Ovary (tissue), 9 donors: ENCODE measurements around the gene FREY1. TPM values are rescaled to one million over a fixed set of nuclear protein-coding genes. Genes with fewer than 3 reads are reported as not detected.

ENCODE experiments used
- DNase-seq, 5 donors: peaks; one replicate each; pipeline ENCODE4 v3.0.0-alpha.2; 2019 to 2020
- H3K27ac ChIP-seq, 2 donors: fragments of 200-600 bp; one replicate each; pipeline versions ENCODE4 v1.5.1 to v1.8.0; 2019 to 2022
- H3K27me3 ChIP-seq: fragments of 200-600 bp; one replicate; pipeline ENCODE4 v1.8.0; 2022
- H3K36me3 ChIP-seq: fragments of 200-600 bp; sonication (generic); one replicate; pipeline ENCODE4 v1.5.1; 2019
- H3K4me1 ChIP-seq: one replicate; pipeline ENCODE4 v1.8.1; 2013; ENCODE audit warnings: mild to moderate bottlenecking, moderate library complexity; ENCODE audit not compliant: insufficient read depth
- H3K4me3 ChIP-seq: fragments of 200-600 bp; sonication (generic); one replicate; pipeline ENCODE4 v1.5.1; 2017
- H3K9me3 ChIP-seq, 2 donors: fragments of 200-600 bp in 1 of 2; sonication (generic) in 1 of 2; one replicate each; pipeline versions ENCODE4 v1.5.1 to v1.8.1; 2013 to 2019; ENCODE audit warnings: mild to moderate bottlenecking in 1 of 2, moderate library complexity in 1 of 2
- EP300 ChIP-seq: sonication (generic); formaldehyde crosslinking; IDR thresholded peaks from one replicate; pipeline ENCODE4 v1.6.1; 2017; ENCODE audit warnings: antibody characterized with exemption
- POLR2A ChIP-seq: fragments of 450-650 bp; IDR thresholded peaks from one replicate; pipeline ENCODE4 v1.6.1; 2017; ENCODE audit warnings: antibody characterized with exemption, mild to moderate bottlenecking, moderate library complexity
- WGBS, 3 donors: extraction: QIAGEN DNeasy Blood & Tissue Kit in 1 of 3; methylation state at CpG; one replicate each; pipeline versions ENCODE4 v1.1.5 to v1.1.7; 2013 to 2017; 5-methylcytosine and 5-hydroxymethylcytosine counted together
- intact Hi-C, 4 donors: fragments of 100-400 bp; cut with DNase I; formaldehyde crosslinking; loops; one replicate each; pipeline versions ENCODE4 v1.11.0 to v1.15.1; 2022 to 2023
- polyA plus RNA-seq, 2 donors: library from polyadenylated mRNA; stranded (reverse); fragments of 200-250 nt in 1 of 2; fragments of 350-450 nt in 1 of 2; fragmentation: Illumina TruSeq in 1 of 2; extraction: RNeasy Lipid Tissue Mini Kit (QIAGEN cat#74804) in 1 of 2; gene quantifications; one replicate each; pipeline ENCODE4 v1.2.3, GENCODE V29; 2013 to 2014
- total RNA-seq, 7 donors: library from RNA; depleted of rRNA in 2 of 7; stranded (reverse); fragments of >200 nt in 2 of 7; fragmentation: NEBNext Ultra II Directional in 3 of 7; extraction: Animal tissue kit (Norgen Biotek cat#: 25700) in 3 of 7; gene quantifications; one replicate each; pipeline versions ENCODE4 v1.1.0 to v1.2.4, GENCODE V29; 2016 to 2023
- TF ChIP-seq, protein P1 (sequence below), 3 donors: fragments of 450-650 bp in 2 of 3; fragments of 200-600 bp in 1 of 3; IDR thresholded peaks; one replicate each; pipeline versions ENCODE4 v1.5.1 to v1.8.0; 2016 to 2022; ENCODE audit warnings: antibody characterized with exemption in 3 of 3, mild to moderate bottlenecking in 1 of 3
- donor health status: DM: no; HTN: no; CAD: no; lungs with moderate emphysema.
- donor health status: DM: no; HTN: no; CAD: no.
- donor health status: Bipolar disorder and iron deficiency.
- donor health status: DM: yes; HTN: yes; CAD: no.
- donor health status: DM: no; HTN: no; CAD: no.
- donor health status: DM: yes; HTN: yes; CAD: no.

The FREY1 gene
- total and polyA plus RNA-seq, 9 donors, result 0.23 to 1.6 (median 0.66) TPM; not detected in 2

DNA sequence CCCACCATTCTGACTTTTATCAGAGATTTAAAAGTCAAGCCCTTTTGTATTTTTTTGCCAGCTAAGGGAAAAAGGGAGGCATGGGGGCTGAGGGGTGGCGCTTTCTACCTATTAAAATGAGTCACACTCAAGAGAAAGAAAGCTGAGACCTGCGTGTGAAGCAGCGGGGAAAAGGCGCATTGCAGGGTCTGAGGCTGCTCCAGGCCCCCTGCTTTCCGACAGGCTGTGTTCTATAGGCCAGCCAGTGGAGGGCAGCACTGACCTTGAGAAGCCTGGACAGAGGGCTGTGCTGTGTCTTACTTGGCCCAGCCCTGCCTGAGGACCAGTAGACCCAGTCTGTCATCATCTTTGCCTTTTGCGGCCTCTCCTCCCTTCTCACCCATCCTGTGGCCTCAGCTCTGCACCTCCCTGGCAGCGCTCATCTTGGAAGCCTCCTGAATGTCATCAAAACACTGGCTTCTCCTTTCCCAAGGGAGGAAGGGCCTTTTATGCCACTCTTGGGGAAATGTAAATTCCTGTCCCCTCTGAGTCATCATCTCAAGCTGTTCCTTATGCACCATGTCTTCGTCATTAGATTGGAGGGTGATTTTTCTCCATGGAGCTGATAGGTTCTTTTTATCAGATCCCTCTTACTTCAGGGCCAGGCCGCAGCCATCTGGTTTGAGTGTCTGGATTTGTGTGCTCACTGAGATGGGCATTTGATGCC lies 34.3 kb downstream of the FREY1 start:
- DNase-seq, result peak in 1 of 5 donors; percentile 45
- H3K27me3 ChIP-seq, result no peaks in the 10 kb centered on the region
- TF ChIP-seq POLR2A, result no peak
- TF ChIP-seq, protein P1, sequence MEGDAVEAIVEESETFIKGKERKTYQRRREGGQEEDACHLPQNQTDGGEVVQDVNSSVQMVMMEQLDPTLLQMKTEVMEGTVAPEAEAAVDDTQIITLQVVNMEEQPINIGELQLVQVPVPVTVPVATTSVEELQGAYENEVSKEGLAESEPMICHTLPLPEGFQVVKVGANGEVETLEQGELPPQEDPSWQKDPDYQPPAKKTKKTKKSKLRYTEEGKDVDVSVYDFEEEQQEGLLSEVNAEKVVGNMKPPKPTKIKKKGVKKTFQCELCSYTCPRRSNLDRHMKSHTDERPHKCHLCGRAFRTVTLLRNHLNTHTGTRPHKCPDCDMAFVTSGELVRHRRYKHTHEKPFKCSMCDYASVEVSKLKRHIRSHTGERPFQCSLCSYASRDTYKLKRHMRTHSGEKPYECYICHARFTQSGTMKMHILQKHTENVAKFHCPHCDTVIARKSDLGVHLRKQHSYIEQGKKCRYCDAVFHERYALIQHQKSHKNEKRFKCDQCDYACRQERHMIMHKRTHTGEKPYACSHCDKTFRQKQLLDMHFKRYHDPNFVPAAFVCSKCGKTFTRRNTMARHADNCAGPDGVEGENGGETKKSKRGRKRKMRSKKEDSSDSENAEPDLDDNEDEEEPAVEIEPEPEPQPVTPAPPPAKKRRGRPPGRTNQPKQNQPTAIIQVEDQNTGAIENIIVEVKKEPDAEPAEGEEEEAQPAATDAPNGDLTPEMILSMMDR (IDR thresholded peaks at IDR 0.05), result no peak
- TF ChIP-seq EP300, result no peak
- H3K36me3 ChIP-seq, result no peaks in the 10 kb centered on the region
- intact Hi-C loops, result no loop called here
- no peak overlapping the region for H3K27ac ChIP-seq
- no peak overlapping the region for H3K4me3 ChIP-seq
- H3K9me3 ChIP-seq, result no peaks in the 10 kb centered on the region
- 67 to 70% (median 68%) methylated on average over 9 of the region's 9 CpGs for WGBS, 3 donors
- H3K4me1 ChIP-seq, result no peaks in the 10 kb centered on the region

DNA sequence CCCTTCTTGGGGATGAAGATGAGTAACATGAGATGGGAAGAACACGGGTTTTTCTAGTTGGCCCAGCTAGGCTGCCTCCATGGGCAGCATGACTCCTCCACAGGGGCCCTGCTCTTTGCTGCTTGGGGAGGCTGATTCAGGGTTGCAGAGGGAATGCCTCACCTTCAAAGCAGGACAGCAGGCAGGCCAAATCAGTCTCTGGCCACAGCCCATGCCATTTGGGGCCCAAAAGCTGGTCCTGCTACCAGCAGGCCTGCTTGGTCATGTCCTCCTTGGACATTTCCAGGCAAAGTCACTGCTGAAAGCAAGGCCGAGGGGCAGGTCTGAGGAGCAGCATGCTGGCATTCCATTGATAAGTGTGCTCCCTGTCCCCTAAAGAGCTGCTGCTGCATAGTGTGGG lies 35.4 kb downstream of the FREY1 start:
- Histone ChIP-seq H3K27ac (no peak overlapping the region), H3K4me3 (no peak overlapping the region), H3K4me1 (no peaks in the 10 kb centered on the region), H3K36me3 (no peaks in the 10 kb centered on the region), H3K9me3 (no peaks in the 10 kb centered on the region), H3K27me3 (no peaks in the 10 kb centered on the region)
- peak in 1 of 5 donors; percentile 14 for DNase-seq
- intact Hi-C loops, result no loop called here
- 73 to 95% (median 83%) methylated on average over 2 of the region's 2 CpGs for WGBS, 3 donors
- TF ChIP-seq, protein P1 (IDR thresholded peaks at IDR 0.05), result no peak
- TF ChIP-seq POLR2A (no peak), EP300 (no peak)

DNA sequence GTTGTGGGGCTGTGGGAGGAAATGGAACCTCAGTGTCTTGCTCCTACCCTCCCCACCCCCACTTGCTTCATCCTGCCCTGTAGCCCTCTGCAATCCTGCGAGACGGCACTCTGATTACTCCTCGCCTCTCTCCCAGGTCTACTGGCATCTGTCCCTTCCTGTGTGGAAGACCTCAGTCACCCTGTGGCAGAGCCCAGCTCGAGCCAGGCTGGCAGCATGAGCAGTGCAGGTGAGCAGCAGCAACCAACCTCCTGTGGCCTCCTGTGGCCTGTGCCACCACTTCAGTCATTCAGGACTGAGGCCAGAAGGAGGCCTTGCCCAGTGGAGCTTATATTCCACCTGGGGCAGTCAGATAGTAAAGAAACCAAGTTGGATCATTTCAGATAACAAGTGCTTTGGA lies 36.4 kb downstream of the FREY1 start:
- no peaks in the 10 kb centered on the region for H3K4me1 ChIP-seq
- H3K27me3 ChIP-seq, result no peaks in the 10 kb centered on the region
- intact Hi-C loops, result no loop called here
- no peak overlapping the region for H3K4me3 ChIP-seq
- 84 to 87% (median 85%) methylated on average over 4 of the region's 4 CpGs for WGBS, 3 donors
- no peaks in the 10 kb centered on the region for H3K9me3 ChIP-seq
- peak in 1 of 5 donors; percentile 27 for DNase-seq
- TF ChIP-seq EP300, result no peak
- TF ChIP-seq, protein P1 (IDR thresholded peaks at IDR 0.05), result no peak
- no peak for TF ChIP-seq POLR2A
- H3K27ac ChIP-seq, result no peak overlapping the region
- no peaks in the 10 kb centered on the region for H3K36me3 ChIP-seq

DNA sequence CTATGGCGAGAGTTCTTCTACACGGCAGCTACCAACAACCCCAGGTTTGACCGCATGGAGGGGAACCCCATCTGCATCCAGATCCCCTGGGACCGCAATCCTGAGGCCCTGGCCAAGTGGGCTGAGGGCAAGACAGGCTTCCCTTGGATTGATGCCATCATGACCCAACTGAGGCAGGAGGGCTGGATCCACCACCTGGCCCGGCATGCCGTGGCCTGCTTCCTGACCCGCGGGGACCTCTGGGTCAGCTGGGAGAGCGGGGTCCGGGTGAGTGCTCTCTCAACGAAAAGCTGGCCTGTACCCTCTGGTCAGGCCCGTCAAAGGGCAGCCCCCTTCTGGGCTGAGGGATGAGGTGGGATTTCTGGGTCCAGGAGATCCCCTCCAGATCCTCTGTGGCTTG lies 37.5 kb downstream of the FREY1 start:
- H3K27me3 ChIP-seq, result no peaks in the 10 kb centered on the region
- H3K4me1 ChIP-seq, result no peaks in the 10 kb centered on the region
- WGBS, 3 donors, result 76 to 83% (median 82%) methylated on average over 10 to 12 of the region's 12 CpGs
- intact Hi-C loops, result no loop called here
- no peaks in the 10 kb centered on the region for H3K36me3 ChIP-seq
- DNase-seq, result peak in 1 of 5 donors; percentile 24
- no peak overlapping the region for H3K4me3 ChIP-seq
- H3K27ac ChIP-seq, result no peak overlapping the region
- no peaks in the 10 kb centered on the region for H3K9me3 ChIP-seq
- TF ChIP-seq EP300 (no peak), POLR2A (no peak)
- TF ChIP-seq, protein P1 (IDR thresholded peaks at IDR 0.05), result no peak
